Gastrocnemius medialis (tissue), 4 donors: Measurements from ENCODE around the gene TOP3A. TPM values are rescaled to one million over a fixed set of nuclear protein-coding genes. Genes with fewer than 3 reads are reported as not detected.
A peak's percentile ranks its signal among the peaks of the same experiment; 100 is the strongest.

Experiments
- ATAC-seq, 2 donors: fragments of 150-250 bp; one replicate each; pipeline ENCODE4 v1.9.1; 2016
- DNase-seq, 2 donors: peaks; one replicate each; pipeline ENCODE4 v3.0.0-alpha.2; 2019
- H3K27ac ChIP-seq, 4 donors: fragments of 200-600 bp; sonication (generic); 1 replicate in 1 of 4; 2 replicates in 3 of 4; pipeline ENCODE4 v1.5.1; 2016 to 2018; ENCODE audit warnings: mild to moderate bottlenecking in 2 of 4, moderate library complexity in 1 of 4
- H3K27me3 ChIP-seq, 3 donors: fragments of 200-600 bp; sonication (generic) in 2 of 3; 1 replicate in 1 of 3; 2 replicates in 2 of 3; pipeline versions ENCODE4 v1.5.1 to v1.6.0; 2016 to 2019; ENCODE audit warnings: mild to moderate bottlenecking in 1 of 3, moderate library complexity in 1 of 3
- H3K36me3 ChIP-seq, 2 donors: fragments of 200-600 bp; sonication (generic) in 1 of 2; one replicate each; pipeline ENCODE4 v1.5.1; 2017 to 2018
- H3K4me1 ChIP-seq, 2 donors: fragments of 200-600 bp; sonication (generic) in 1 of 2; one replicate each; pipeline ENCODE4 v1.5.1; 2016 to 2017; ENCODE audit warnings: mild to moderate bottlenecking in 2 of 2
- H3K4me3 ChIP-seq, 4 donors: fragments of 200-600 bp; sonication (generic) in 3 of 4; 1 replicate in 1 of 4; 2 replicates in 3 of 4; pipeline ENCODE4 v1.5.1; 2016 to 2019; ENCODE audit warnings: mild to moderate bottlenecking in 2 of 4
- H3K9me3 ChIP-seq, 3 donors: fragments of 200-600 bp; sonication (generic) in 2 of 3; 1 replicate in 1 of 3; 2 replicates in 2 of 3; pipeline ENCODE4 v1.5.1; 2016 to 2019
- CTCF ChIP-seq, 5 experiments: fragments of 450-650 bp in 3 of 5; fragments of 200-600 bp in 2 of 5; sonication (generic) in 2 of 5; IDR thresholded peaks in 4 of 5; conservative IDR thresholded peaks in 1 of 5; 1 replicate in 4 of 5; 2 replicates in 1 of 5; pipeline ENCODE4 v1.5.1; 2016 to 2019; ENCODE audit warnings: antibody characterized with exemption in 5 of 5, mild to moderate bottlenecking in 3 of 5, moderate library complexity in 3 of 5
- POLR2A ChIP-seq, 2 donors: fragments of 450-650 bp; IDR thresholded peaks; one replicate each; pipeline ENCODE4 v1.6.1; 2017; ENCODE audit warnings: antibody characterized with exemption in 2 of 2, mild to moderate bottlenecking in 2 of 2, moderate library complexity in 2 of 2
- in situ Hi-C, 4 donors: fragments of 200-750 bp; cut with MboI; loops; one replicate each; pipeline versions ENCODE4 v1.15.0 to v1.8.0; 2017; ENCODE audit warnings: low sequenced_read_pairs in 4 of 4
- intact Hi-C: fragments of 100-400 bp; cut with DNase I; formaldehyde crosslinking; loops from one replicate; pipeline ENCODE4 v1.15.1; 2023; ENCODE audit warnings: low total_unique reads
- total RNA-seq, 4 donors: library from RNA; depleted of rRNA; stranded (reverse); fragments of >200 nt; gene quantifications; one replicate each; pipeline versions ENCODE4 v1.1.0 to v1.2.3, GENCODE V29; 2016

The TOP3A gene
- total RNA-seq, 4 donors from 2014 or later = 17.7 to 62.4 (median 22.1) TPM

GRCh38 chr17:18257268-18257981, 57.4 kb downstream of the TOP3A start:
- Histone ChIP-seq H3K27me3 (no peaks in the 10 kb centered on the region), H3K27ac (peak overlapping the region; percentile 98 to 100 (median 99)), H3K4me3 (peak overlapping the region; percentile 92 to 98 (median 94)), H3K4me1 (peaks cover 48 to 49% of the 10 kb centered on the region in 2 donors), H3K36me3 (peaks cover 0 to 45% of the 10 kb centered on the region in 2 donors), H3K9me3 (no peaks in the 10 kb centered on the region)
- DNase-seq = peak; percentile 60 to 81
- TF ChIP-seq CTCF (IDR thresholded peaks at IDR 0.05 in 4 of 5, conservative IDR thresholded peaks at IDR 0.05 in 1 of 5) (no peak), POLR2A (IDR thresholded peaks at IDR 0.05) (no peak)
- ATAC-seq = peak; percentile 17 to 22
- in situ Hi-C loops (no loop called here), intact Hi-C loops (no loop called here)

GRCh38 chr17:18256776-18257175, 58.0 kb downstream of the TOP3A start:
- DNase-seq (no peak), ATAC-seq (no peak)
- H3K36me3 ChIP-seq = peaks cover 0 to 51% of the 10 kb centered on the region in 2 donors
- H3K27ac ChIP-seq = peak overlapping the region; percentile 98 to 100 (median 99)
- no peaks in the 10 kb centered on the region for H3K9me3 ChIP-seq
- intact Hi-C loops (no loop called here), in situ Hi-C loops (no loop called here)
- H3K4me3 ChIP-seq = peak overlapping the region; percentile 92 to 98 (median 94)
- no peaks in the 10 kb centered on the region for H3K27me3 ChIP-seq
- H3K4me1 ChIP-seq = peaks cover 42 to 43% of the 10 kb centered on the region in 2 donors
- TF ChIP-seq CTCF (IDR thresholded peaks at IDR 0.05 in 4 of 5, conservative IDR thresholded peaks at IDR 0.05 in 1 of 5) (no peak), POLR2A (IDR thresholded peaks at IDR 0.05) (no peak)

GRCh38 chr17:18256351-18256750, 58.4 kb downstream of the TOP3A start:
- peaks cover 38 to 39% of the 10 kb centered on the region in 2 donors for H3K4me1 ChIP-seq
- intact Hi-C loops = no loop called here
- H3K9me3 ChIP-seq = no peaks in the 10 kb centered on the region
- H3K27ac ChIP-seq = peak overlapping the region; percentile 98 to 100 (median 99)
- no peaks in the 10 kb centered on the region for H3K27me3 ChIP-seq
- ATAC-seq = no peak
- TF ChIP-seq POLR2A (IDR thresholded peaks at IDR 0.05) (no peak), CTCF (IDR thresholded peaks at IDR 0.05 in 4 of 5, conservative IDR thresholded peaks at IDR 0.05 in 1 of 5) (no peak)
- peaks cover 0 to 56% of the 10 kb centered on the region in 2 donors for H3K36me3 ChIP-seq
- no peak overlapping the region for H3K4me3 ChIP-seq
- no peak for DNase-seq
- in situ Hi-C loops = no loop called here

- ATAC-seq (no peak), DNase-seq (no peak)
- Histone ChIP-seq H3K27me3 (no peaks in the 10 kb centered on the region), H3K27ac (peak overlapping the region in 3 of 4 donors; percentile 98 to 100 (median 99)), H3K9me3 (no peaks in the 10 kb centered on the region), H3K4me1 (peaks cover 36 to 37% of the 10 kb centered on the region in 2 donors), H3K36me3 (peaks cover 0 to 69% of the 10 kb centered on the region in 2 donors), H3K4me3 (no peak overlapping the region)
- TF ChIP-seq CTCF (IDR thresholded peaks at IDR 0.05 in 4 of 5, conservative IDR thresholded peaks at IDR 0.05 in 1 of 5) (no peak), POLR2A (IDR thresholded peaks at IDR 0.05) (no peak)
- in situ Hi-C loops (no loop called here), intact Hi-C loops (no loop called here)
These were observed 59.7 kb downstream of the TOP3A start for GRCh38 chr17:18254888-18255649.
